Panc1 (cell line): ENCODE data around the gene RAET1E. TPM values are rescaled to one million over a fixed set of nuclear protein-coding genes. Genes with fewer than 3 reads are reported as not detected.

ENCODE experiments used
- ATAC-seq: fragments of 200-7000 bp; cut with Tn5 transposase; 2 replicates; pipeline ENCODE4 v1.9.1; 2020; ENCODE audit warnings: mild to moderate bottlenecking, moderate library complexity
- BruUV-seq: library from RNA; stranded (reverse); fragments of 400-500 nt; replicated peaks from 2 replicates; lab custom pipeline; 2021; lab: Mats Ljungman, UMichigan
- CTCF ChIA-PET: fragments of 300-600 bp; sonication (Branson Sonifier 250); formaldehyde crosslinking; loops from one replicate; lab custom pipeline; 2022; ENCODE audit warnings: antibody characterized with exemption; lab: Charles Lee
- POLR2A ChIA-PET: fragments of 300-600 bp; sonication (Branson Sonifier 250); formaldehyde crosslinking; loops from one replicate; lab custom pipeline; 2022; ENCODE audit warnings: antibody characterized with exemption; lab: Charles Lee
- DNase-seq: peaks from one replicate; pipeline ENCODE4 v3.0.0-alpha.2; 2010; ENCODE audit warnings: low read depth, low spot score
- H3K27ac ChIP-seq: 2 replicates; pipeline ENCODE4 v1.5.1; 2011; ENCODE audit warnings: mild to moderate bottlenecking, low read length, inconsistent platforms
- H3K27me3 ChIP-seq: fragments of 200-500 bp; sonication (Bioruptor generic); 2 replicates; pipeline ENCODE4 v1.6.0; 2014; ENCODE audit warnings: low read length, inconsistent platforms; ENCODE audit not compliant: control insufficient read depth, insufficient read depth
- H3K36me3 ChIP-seq: fragments of 200-500 bp; sonication (Bioruptor generic); 2 replicates; pipeline ENCODE4 v1.5.1; 2014; ENCODE audit warnings: inconsistent platforms, mild to moderate bottlenecking, low read length, moderate library complexity; ENCODE audit not compliant: control insufficient read depth, insufficient read depth
- H3K4me1 ChIP-seq: 2 replicates; pipeline ENCODE4 v1.5.1; 2011; ENCODE audit warnings: inconsistent platforms, mild to moderate bottlenecking, low read length, moderate library complexity; ENCODE audit not compliant: control insufficient read depth, insufficient read depth
- H3K4me3 ChIP-seq, 2 experiments: 2 replicates each; pipeline ENCODE4 v1.5.1; 2011 to 2012; ENCODE audit warnings: low read depth in 2 of 2, low read length in 2 of 2, mild to moderate bottlenecking in 2 of 2, inconsistent platforms in 1 of 2, moderate library complexity in 1 of 2
- H3K9me3 ChIP-seq: fragments of 200-500 bp; sonication (Bioruptor generic); 2 replicates; pipeline ENCODE4 v1.5.1; 2014; ENCODE audit warnings: low read depth, mild to moderate bottlenecking, inconsistent platforms, low read length, moderate library complexity; ENCODE audit not compliant: control insufficient read depth, insufficient read depth
- POLR2AphosphoS5 ChIP-seq: IDR thresholded peaks from 2 replicates; pipeline ENCODE4 v1.6.1; 2012; ENCODE audit warnings: mild to moderate bottlenecking, low read depth, low read length, moderate library complexity
- SIN3A ChIP-seq: IDR thresholded peaks from 2 replicates; pipeline ENCODE4 v1.6.1; 2012; ENCODE audit warnings: low read depth, mild to moderate bottlenecking, low read length, moderate library complexity, borderline replicate concordance; ENCODE audit not compliant: insufficient read depth
- TCF7L2 ChIP-seq: IDR thresholded peaks from 2 replicates; pipeline ENCODE4 v1.6.1; 2011; ENCODE audit warnings: mild to moderate bottlenecking, low read depth, low read length, inconsistent platforms
- in situ Hi-C: cut with HindIII; loops from 2 replicates; pipeline ENCODE4 v1.10.0; 2016; ENCODE audit warnings: low sequenced_read_pairs, low pct_unique_long_range_greater_than_20kb
- intact Hi-C: fragments of 100-400 bp; cut with micrococcal nuclease; formaldehyde crosslinking; loops from one replicate; pipeline ENCODE4 v1.10.0; 2022; ENCODE audit not compliant: unreplicated experiment
- total RNA-seq: library from RNA; stranded (reverse); gene quantifications from one replicate; pipeline ENCODE4 v1.2.1, GENCODE V29; 2021; ENCODE audit not compliant: unreplicated experiment
- TF ChIP-seq, protein P1 (sequence below): fragments of 450-650 bp; IDR thresholded peaks from 2 replicates; pipeline ENCODE4 v1.5.1; 2017; ENCODE audit warnings: mild to moderate bottlenecking
- TF ChIP-seq, protein P2 (sequence below), 2 experiments: IDR thresholded peaks; 2 replicates each; pipeline ENCODE4 v1.6.1; 2011 to 2012; ENCODE audit warnings: low read depth in 2 of 2, control low read depth in 1 of 2, low read length in 1 of 2, mild to moderate bottlenecking in 1 of 2, moderate library complexity in 1 of 2; ENCODE audit not compliant: insufficient read depth in 1 of 2

The RAET1E gene
- total RNA-seq, 1 experiment from 2014 or later, result 1.8 TPM

DNA sequence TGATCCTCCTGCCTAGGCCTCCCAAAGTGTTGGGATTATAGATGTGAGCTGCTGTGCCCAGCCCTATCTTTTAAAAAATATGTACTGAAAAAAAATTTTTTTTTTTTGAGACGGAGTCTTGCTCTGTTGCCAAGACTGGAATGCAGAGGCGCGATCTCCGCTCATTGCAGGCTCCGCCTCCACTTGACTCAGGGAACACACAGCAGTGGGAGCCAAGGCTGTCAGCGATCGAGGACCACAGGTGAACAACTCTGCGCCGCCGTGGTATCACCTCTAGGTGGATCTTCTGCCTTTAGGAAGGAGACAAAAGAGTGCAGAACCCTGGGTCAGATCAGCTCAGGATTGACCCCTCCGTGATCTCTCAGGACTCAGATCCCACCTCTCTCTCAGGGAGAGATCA lies 13.7 kb downstream of the RAET1E start:
- POLR2A ChIA-PET, result no interaction called here
- ATAC-seq (peak; percentile 71; the same call in 1 of the 2 replicates), DNase-seq (no peak)
- Histone ChIP-seq H3K9me3 (no peaks in the 10 kb centered on the region), H3K27ac (no peak overlapping the region), H3K27me3 (no peaks in the 10 kb centered on the region), H3K4me3 (no peak overlapping the region), H3K4me1 (no peaks in the 10 kb centered on the region), H3K36me3 (no peaks in the 10 kb centered on the region)
- intact Hi-C loops (no loop called here), in situ Hi-C loops (no loop called here)
- TF ChIP-seq SIN3A (no peak), POLR2AphosphoS5 (no peak), TCF7L2 (no peak)
- TF ChIP-seq, protein P1, sequence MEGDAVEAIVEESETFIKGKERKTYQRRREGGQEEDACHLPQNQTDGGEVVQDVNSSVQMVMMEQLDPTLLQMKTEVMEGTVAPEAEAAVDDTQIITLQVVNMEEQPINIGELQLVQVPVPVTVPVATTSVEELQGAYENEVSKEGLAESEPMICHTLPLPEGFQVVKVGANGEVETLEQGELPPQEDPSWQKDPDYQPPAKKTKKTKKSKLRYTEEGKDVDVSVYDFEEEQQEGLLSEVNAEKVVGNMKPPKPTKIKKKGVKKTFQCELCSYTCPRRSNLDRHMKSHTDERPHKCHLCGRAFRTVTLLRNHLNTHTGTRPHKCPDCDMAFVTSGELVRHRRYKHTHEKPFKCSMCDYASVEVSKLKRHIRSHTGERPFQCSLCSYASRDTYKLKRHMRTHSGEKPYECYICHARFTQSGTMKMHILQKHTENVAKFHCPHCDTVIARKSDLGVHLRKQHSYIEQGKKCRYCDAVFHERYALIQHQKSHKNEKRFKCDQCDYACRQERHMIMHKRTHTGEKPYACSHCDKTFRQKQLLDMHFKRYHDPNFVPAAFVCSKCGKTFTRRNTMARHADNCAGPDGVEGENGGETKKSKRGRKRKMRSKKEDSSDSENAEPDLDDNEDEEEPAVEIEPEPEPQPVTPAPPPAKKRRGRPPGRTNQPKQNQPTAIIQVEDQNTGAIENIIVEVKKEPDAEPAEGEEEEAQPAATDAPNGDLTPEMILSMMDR, result no peak
- TF ChIP-seq, protein P2, sequence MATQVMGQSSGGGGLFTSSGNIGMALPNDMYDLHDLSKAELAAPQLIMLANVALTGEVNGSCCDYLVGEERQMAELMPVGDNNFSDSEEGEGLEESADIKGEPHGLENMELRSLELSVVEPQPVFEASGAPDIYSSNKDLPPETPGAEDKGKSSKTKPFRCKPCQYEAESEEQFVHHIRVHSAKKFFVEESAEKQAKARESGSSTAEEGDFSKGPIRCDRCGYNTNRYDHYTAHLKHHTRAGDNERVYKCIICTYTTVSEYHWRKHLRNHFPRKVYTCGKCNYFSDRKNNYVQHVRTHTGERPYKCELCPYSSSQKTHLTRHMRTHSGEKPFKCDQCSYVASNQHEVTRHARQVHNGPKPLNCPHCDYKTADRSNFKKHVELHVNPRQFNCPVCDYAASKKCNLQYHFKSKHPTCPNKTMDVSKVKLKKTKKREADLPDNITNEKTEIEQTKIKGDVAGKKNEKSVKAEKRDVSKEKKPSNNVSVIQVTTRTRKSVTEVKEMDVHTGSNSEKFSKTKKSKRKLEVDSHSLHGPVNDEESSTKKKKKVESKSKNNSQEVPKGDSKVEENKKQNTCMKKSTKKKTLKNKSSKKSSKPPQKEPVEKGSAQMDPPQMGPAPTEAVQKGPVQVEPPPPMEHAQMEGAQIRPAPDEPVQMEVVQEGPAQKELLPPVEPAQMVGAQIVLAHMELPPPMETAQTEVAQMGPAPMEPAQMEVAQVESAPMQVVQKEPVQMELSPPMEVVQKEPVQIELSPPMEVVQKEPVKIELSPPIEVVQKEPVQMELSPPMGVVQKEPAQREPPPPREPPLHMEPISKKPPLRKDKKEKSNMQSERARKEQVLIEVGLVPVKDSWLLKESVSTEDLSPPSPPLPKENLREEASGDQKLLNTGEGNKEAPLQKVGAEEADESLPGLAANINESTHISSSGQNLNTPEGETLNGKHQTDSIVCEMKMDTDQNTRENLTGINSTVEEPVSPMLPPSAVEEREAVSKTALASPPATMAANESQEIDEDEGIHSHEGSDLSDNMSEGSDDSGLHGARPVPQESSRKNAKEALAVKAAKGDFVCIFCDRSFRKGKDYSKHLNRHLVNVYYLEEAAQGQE (IDR thresholded peaks at IDR 0.05; ENCODE audit: insufficient read depth in 1 of 2, low read depth in 2 of 2, low read length in 1 of 2), result no peak
- CTCF ChIA-PET, result no interaction called here
- BruUV-seq, result no TSS peak

- Histone ChIP-seq H3K4me1 (no peaks in the 10 kb centered on the region), H3K27me3 (no peaks in the 10 kb centered on the region), H3K9me3 (no peaks in the 10 kb centered on the region), H3K27ac (no peak overlapping the region), H3K36me3 (no peaks in the 10 kb centered on the region), H3K4me3 (no peak overlapping the region)
- TF ChIP-seq SIN3A, result no peak
- POLR2A ChIA-PET, result no interaction called here
- intact Hi-C loops, result no loop called here
- DNase-seq (no peak), ATAC-seq (no peak)
- BruUV-seq, result no TSS peak
- in situ Hi-C loops, result no loop called here
- CTCF ChIA-PET, result interaction anchor here (0.7 kb wide), 1 partner anchor 12 kb away, joined by 3 read pairs; no protein-coding TSS in a partner anchor
Observed at GRCh38 chr6:149881860-149882259, 16.1 kb downstream of the RAET1E start.

GRCh38 chr6:149881066-149881766 lies 16.7 kb downstream of the RAET1E start:
- Histone ChIP-seq H3K27me3 (no peaks in the 10 kb centered on the region), H3K9me3 (no peaks in the 10 kb centered on the region), H3K36me3 (no peaks in the 10 kb centered on the region), H3K27ac (no peak overlapping the region), H3K4me3 (no peak overlapping the region), H3K4me1 (no peaks in the 10 kb centered on the region)
- TF ChIP-seq TCF7L2, result no peak
- TF ChIP-seq, protein P1, result no peak
- TF ChIP-seq SIN3A, result no peak
- TF ChIP-seq POLR2AphosphoS5, result no peak
- TF ChIP-seq, protein P2 (IDR thresholded peaks at IDR 0.05; ENCODE audit: insufficient read depth in 1 of 2, low read depth in 2 of 2, low read length in 1 of 2), result no peak
- POLR2A ChIA-PET, result no interaction called here
- BruUV-seq, result no TSS peak
- DNase-seq (no peak), ATAC-seq (no peak)
- CTCF ChIA-PET, result no interaction called here
- in situ Hi-C loops, result no loop called here
- intact Hi-C loops, result no loop called here
